Activated B cell treated with CpG ODN at 0.5 μM for 24 hours (primary cell): ENCODE measurements around the gene DNAJC17. TPM values are rescaled to one million over a fixed set of nuclear protein-coding genes. Genes with fewer than 3 reads are reported as not detected.

Experiments
- ATAC-seq: fragments of 200-7000 bp; cut with Tn5 transposase; one replicate; pipeline ENCODE4 v1.10.0; 2021; ENCODE audit warnings: low read depth, mild to moderate bottlenecking, moderate library complexity
- CTCF ChIA-PET: fragments of 350-600 bp; sonication (Branson Sonifier 250); formaldehyde crosslinking; loops from one replicate; lab custom pipeline; 2021; ENCODE audit warnings: antibody characterized with exemption; lab: Charles Lee
- POLR2A ChIA-PET: fragments of 350-600 bp; sonication (Branson Sonifier 250); formaldehyde crosslinking; loops from one replicate; lab custom pipeline; 2021; ENCODE audit warnings: antibody characterized with exemption; lab: Charles Lee
- DNase-seq: peaks from one replicate; pipeline ENCODE4 v3.0.0; 2022
- H3K27ac Mint-ChIP-seq: one replicate; pipeline ENCODE4 v1.8.0; 2020; ENCODE audit warnings: mixed read lengths
- H3K27me3 Mint-ChIP-seq: one replicate; pipeline ENCODE4 v1.8.0; 2021; ENCODE audit warnings: mixed read lengths
- H3K36me3 Mint-ChIP-seq: one replicate; pipeline ENCODE4 v1.8.0; 2021; ENCODE audit warnings: low read depth, mixed read lengths
- H3K4me1 Mint-ChIP-seq: one replicate; pipeline ENCODE4 v1.8.0; 2021; ENCODE audit warnings: mixed read lengths
- H3K4me3 Mint-ChIP-seq: one replicate; pipeline ENCODE4 v1.8.0; 2020; ENCODE audit warnings: mild to moderate bottlenecking, mixed read lengths
- H3K9me3 Mint-ChIP-seq: one replicate; pipeline ENCODE4 v1.8.0; 2020; ENCODE audit warnings: mixed read lengths
- intact Hi-C: fragments of 100-400 bp; cut with micrococcal nuclease; formaldehyde crosslinking; loops from one replicate; pipeline ENCODE4 v1.15.1; 2024
- total RNA-seq: library from RNA; stranded (reverse); gene quantifications from 2 replicates; pipeline ENCODE4 v1.2.3, GENCODE V29; 2022
- TF ChIP-seq, protein P1 (sequence below): fragments of 200-600 bp; IDR thresholded peaks from one replicate; pipeline ENCODE4 v1.8.0; 2022; ENCODE audit warnings: antibody characterized with exemption, mild to moderate bottlenecking

The DNAJC17 gene
- total RNA-seq, 1 donor from 2014 or later: 51.0 TPM

DNA sequence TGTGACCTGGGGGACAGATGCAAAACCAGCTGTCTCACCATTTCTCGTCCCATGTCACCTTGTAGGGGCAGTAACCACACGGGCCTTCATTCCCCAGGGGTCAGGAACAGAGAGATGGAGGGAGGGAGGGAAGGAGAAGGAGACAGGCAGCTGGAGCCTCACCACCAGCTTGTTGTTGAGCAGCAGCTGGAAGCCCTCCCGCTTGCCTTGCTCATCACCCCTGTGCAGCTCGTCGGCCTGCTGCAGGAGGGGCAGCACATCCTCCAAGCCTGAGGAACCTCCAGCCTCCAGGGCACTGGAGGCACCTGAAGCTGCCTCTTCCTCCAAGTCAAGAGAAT is 62.5 kb downstream of the DNAJC17 start:
- Mint-ChIP-seq H3K27me3 (no peaks in the 10 kb centered on the region), H3K9me3 (no peaks in the 10 kb centered on the region), H3K27ac (no peak overlapping the region), H3K4me3 (no peak overlapping the region), H3K4me1 (no peaks in the 10 kb centered on the region), H3K36me3 (peaks cover 54% of the 10 kb centered on the region)
- ChIA-PET CTCF (interaction anchor here (1.1 to 4.7 kb wide), 4 partner anchors 9 to 65 kb away, joined by 3 to 81 read pairs (median 4); no protein-coding TSS in a partner anchor), POLR2A (no interaction called here)
- DNase-seq (no peak), ATAC-seq (no peak)
- intact Hi-C loops: no loop called here
- TF ChIP-seq, protein P1, sequence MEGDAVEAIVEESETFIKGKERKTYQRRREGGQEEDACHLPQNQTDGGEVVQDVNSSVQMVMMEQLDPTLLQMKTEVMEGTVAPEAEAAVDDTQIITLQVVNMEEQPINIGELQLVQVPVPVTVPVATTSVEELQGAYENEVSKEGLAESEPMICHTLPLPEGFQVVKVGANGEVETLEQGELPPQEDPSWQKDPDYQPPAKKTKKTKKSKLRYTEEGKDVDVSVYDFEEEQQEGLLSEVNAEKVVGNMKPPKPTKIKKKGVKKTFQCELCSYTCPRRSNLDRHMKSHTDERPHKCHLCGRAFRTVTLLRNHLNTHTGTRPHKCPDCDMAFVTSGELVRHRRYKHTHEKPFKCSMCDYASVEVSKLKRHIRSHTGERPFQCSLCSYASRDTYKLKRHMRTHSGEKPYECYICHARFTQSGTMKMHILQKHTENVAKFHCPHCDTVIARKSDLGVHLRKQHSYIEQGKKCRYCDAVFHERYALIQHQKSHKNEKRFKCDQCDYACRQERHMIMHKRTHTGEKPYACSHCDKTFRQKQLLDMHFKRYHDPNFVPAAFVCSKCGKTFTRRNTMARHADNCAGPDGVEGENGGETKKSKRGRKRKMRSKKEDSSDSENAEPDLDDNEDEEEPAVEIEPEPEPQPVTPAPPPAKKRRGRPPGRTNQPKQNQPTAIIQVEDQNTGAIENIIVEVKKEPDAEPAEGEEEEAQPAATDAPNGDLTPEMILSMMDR: no peak

DNA sequence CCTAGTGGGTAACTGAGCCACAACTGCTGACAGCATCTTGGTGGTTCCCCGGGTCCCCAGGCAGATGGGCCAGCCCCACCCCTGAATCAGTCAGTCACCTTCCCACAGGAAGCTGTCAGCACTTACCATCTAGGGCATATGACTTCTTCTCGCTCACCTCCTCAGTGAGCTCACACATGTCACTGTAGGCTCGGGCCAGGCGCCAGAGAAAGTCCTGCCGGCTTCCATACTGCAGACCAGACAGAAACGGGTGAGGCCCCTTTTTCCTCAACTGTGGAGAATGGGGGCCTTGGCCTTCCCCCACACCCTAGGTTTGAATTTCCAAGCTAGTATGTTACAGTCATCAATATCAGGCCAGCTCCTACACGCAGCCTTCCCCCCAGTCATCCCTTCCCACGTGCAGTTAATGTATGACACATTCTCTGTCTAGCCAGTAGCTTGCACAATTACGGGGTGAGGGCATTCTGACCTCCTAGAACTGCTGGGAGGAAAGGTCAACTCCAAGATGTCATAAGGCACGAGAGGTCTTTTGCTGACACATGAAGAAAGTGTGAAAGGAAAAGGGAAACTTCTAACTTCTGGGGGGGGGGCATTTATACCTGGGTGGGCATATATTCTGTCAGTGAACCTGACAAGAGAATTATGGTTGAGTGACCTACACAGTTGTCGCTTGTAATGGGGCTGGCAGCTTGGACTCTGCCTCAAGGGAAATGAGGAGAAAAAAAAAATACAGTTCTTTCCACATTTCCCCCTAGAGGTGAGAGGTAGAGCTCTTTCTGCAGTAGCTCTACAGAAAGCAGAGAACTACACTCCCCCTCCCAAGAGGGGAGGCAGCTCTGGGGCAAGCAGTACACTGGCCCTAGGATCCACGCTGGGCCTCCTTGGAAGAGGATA is 63.1 kb downstream of the DNAJC17 start:
- POLR2A ChIA-PET: interaction anchor here (0.6 kb wide), 1 partner anchor 832 kb away, joined by 4 read pairs; no protein-coding TSS in a partner anchor
- H3K27ac Mint-ChIP-seq: no peak overlapping the region
- H3K4me1 Mint-ChIP-seq: no peaks in the 10 kb centered on the region
- CTCF ChIA-PET: interaction anchor here (1.0 to 4.7 kb wide), 5 partner anchors 9 to 65 kb away, joined by 3 to 81 read pairs (median 4); partner anchors contain the start of gene GCHFR
- no peaks in the 10 kb centered on the region for H3K27me3 Mint-ChIP-seq
- no peak for DNase-seq
- H3K36me3 Mint-ChIP-seq: peaks cover 55% of the 10 kb centered on the region
- no peaks in the 10 kb centered on the region for H3K9me3 Mint-ChIP-seq
- no peak for ATAC-seq
- TF ChIP-seq, protein P1: no peak
- no peak overlapping the region for H3K4me3 Mint-ChIP-seq
- intact Hi-C loops: no loop called here

DNA sequence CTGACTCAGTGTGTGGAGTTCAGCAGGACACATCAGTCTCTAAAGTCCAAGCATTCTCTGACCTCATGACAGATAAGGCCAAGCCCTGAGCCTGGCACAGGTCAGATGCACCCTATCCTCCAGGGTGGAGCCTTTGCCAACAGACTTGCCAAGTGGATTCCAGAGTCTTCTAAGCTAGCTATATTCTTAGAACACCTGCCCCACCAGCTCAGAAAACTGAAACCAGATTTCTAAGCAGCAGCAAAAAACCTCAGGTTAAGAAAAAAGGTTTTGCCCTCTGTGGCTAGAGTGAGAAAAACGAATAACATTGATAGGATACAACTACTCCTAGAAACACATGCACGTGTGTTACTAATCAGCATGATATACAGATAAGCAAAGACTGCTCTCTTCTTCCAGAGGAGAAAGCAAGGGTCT is 63.8 kb downstream of the DNAJC17 start:
- Mint-ChIP-seq H3K27me3 (no peaks in the 10 kb centered on the region), H3K36me3 (peaks cover 62% of the 10 kb centered on the region), H3K4me1 (no peaks in the 10 kb centered on the region), H3K4me3 (no peak overlapping the region), H3K27ac (no peak overlapping the region), H3K9me3 (no peaks in the 10 kb centered on the region)
- ChIA-PET POLR2A (interaction anchor here (0.6 to 0.7 kb wide), 2 partner anchors 45 to 833 kb away, joined by 4 to 6 read pairs; no protein-coding TSS in a partner anchor), CTCF (interaction anchor here (0.7 to 1.9 kb wide), 3 partner anchors 20 to 64 kb away, joined by 3 to 5 read pairs (median 4); partner anchors contain the start of gene GCHFR)
- ATAC-seq: no peak
- intact Hi-C loops: no loop called here
- TF ChIP-seq, protein P1: no peak
- no peak for DNase-seq

DNA sequence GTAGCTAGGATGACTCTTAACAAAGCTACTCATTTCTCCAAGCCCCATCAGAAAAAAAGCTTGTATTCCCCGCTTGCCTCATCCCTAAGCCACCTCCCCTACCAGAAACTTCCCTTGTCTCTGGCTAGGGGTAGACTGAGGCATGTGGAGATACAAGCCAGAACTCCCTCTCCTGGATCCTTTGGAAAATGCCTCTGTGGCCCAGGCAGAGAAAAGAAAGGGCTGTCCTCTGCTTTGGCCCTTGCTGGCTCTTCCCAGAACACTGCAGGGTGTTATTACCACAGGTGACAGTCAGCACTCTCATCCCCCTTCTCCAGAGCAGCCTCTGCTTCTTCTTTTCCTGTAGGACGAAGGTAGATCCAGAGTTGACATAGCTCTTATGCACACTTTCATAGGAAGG is 67.4 kb downstream of the DNAJC17 start:
- no peaks in the 10 kb centered on the region for H3K27me3 Mint-ChIP-seq
- TF ChIP-seq, protein P1: no peak
- DNase-seq: no peak
- intact Hi-C loops: no loop called here
- H3K27ac Mint-ChIP-seq: no peak overlapping the region
- CTCF ChIA-PET: interaction anchor here (1.6 kb wide), 1 partner anchor 45 kb away, joined by 3 read pairs; no protein-coding TSS in a partner anchor
- H3K36me3 Mint-ChIP-seq: peaks cover 78% of the 10 kb centered on the region
- H3K4me3 Mint-ChIP-seq: no peak overlapping the region
- no peaks in the 10 kb centered on the region for H3K9me3 Mint-ChIP-seq
- H3K4me1 Mint-ChIP-seq: no peaks in the 10 kb centered on the region
- ATAC-seq: no peak
- POLR2A ChIA-PET: interaction anchor here (0.6 kb wide), 1 partner anchor 146 kb away, joined by 4 read pairs; no protein-coding TSS in a partner anchor

DNA sequence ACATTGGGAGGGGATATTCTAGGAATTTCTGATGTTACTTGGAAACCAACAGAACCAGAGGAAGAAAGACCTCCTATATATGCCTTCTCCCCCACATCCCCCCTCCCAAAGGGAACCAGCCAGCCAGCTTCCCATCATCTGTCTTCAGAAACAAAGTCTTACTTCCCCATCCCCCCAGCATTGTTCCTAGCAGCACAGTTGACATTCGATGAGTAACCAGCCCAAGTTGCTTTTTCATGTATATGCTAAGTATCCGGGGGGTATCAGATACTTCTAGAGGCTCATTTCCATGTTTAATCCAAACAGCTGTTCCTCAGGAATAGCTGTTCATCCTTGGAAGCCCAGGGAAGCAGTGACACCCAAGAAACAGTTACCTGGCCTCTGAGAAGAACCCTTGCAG is 68.2 kb downstream of the DNAJC17 start:
- Mint-ChIP-seq H3K27me3 (no peaks in the 10 kb centered on the region), H3K9me3 (no peaks in the 10 kb centered on the region), H3K27ac (no peak overlapping the region), H3K4me1 (no peaks in the 10 kb centered on the region), H3K36me3 (peaks cover 75% of the 10 kb centered on the region), H3K4me3 (no peak overlapping the region)
- DNase-seq (no peak), ATAC-seq (no peak)
- POLR2A ChIA-PET: interaction anchor here (0.9 kb wide), 1 partner anchor 149 kb away, joined by 4 read pairs; no protein-coding TSS in a partner anchor
- TF ChIP-seq, protein P1: no peak
- intact Hi-C loops: no loop called here
- CTCF ChIA-PET: interaction anchor here (0.6 to 1.6 kb wide), 2 partner anchors 46 to 51 kb away, joined by 3 read pairs; no protein-coding TSS in a partner anchor
